ENCODE results near the gene DTHD1.

The DTHD1 gene

DNA sequence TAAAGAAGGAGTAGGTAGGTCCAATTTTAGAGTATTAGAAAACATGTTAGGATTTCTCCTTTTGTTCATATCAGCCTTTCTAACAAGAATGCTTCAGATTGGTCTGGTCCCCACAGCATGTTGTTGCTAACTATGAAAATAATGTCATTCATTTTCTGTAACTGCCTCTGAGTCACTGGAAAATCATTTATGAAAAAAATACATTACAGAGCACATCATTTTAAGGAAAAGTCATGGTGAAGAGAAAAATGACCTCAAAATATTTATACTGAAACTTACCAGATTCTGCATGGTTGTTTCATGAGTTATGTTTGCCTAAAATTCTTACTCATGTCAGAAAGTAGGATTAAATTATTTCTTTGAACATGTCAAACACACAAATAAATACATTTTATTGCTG lies 35.2 kb downstream of the DTHD1 start:
- no peak for DNase-seq (ENCODE audit: low spot score)

DNA sequence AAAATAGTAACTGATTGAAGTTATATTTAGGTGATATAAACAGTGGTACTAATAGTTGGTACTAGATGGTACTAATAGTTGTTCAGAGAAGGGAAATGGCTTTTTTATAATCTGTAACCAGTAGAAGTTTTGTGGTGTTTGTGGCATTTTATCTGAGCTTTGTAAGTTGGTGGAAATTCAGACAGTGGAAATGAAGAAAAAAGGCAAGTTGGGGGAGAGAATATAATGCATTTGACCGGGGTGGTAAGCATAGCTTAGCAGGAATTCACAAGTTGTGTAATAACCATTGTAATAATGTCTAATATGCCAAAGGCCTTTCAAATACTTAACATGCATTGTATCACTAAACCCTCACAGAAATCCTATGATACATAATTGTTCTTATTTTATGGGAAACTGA lies 36.3 kb downstream of the DTHD1 start:
- DNase-seq (ENCODE audit: low spot score), result no peak

GRCh38 chr4:36320117-36320896 lies 38.9 kb downstream of the DTHD1 start:
- DNase-seq (ENCODE audit: low spot score), result no peak

- DNase-seq (ENCODE audit: low spot score), result no peak
Measured at GRCh38 chr4:36321176-36321575, 39.8 kb downstream of the DTHD1 start.

GRCh38 chr4:36322921-36323354 lies 41.5 kb downstream of the DTHD1 start:
- no peak for DNase-seq (ENCODE audit: low spot score)

DNA sequence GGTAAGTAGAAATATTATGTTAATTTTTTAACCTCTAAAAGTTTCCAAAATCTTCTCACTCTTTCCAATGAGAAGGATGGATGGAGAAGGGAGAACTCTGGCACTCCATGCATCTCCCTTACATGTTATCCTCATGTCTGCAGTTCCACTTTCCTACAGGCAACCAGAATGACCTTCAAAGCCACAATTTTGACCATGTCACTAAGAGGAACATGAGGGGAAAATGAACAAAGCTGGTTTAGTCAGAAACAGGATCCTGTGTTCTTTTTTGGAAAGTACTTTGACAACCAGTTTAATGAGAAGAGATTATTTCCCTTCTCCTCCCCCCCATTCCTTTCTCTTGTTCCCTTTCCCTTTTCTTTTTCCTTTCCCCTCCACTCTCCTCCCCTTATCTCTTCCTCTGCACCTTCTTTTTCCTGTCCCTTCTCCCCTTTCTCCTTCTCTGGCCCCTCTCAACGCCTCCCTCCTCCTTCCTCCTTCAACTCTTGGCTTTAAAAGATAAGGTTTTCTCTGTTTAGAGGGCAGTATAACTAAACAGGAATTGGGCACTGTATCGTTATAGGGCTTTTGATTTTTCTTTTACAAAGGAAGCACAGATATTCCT lies 42.5 kb downstream of the DTHD1 start:
- DNase-seq (ENCODE audit: low spot score), result no peak

DNA sequence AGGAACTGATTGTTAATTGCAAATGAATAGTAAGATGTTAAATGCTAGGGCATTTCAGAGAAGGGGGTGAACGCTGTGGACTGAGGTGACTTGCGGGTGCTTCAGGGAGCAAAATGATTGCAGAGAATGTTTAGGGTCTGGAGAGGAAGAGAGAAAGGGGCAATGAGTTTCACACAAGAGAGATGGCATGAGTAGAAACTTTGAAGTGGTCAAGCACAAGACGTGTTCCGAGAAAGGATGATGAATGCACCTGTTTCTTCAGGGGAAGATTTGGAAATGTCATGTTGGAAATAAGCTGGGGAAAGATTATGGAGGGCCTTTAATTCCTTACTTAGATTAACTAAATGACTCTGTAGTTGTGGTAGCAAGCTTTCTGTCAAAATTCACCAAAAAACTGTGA lies 43.4 kb downstream of the DTHD1 start:
- DNase-seq (ENCODE audit: low spot score), result no peak

GRCh38 chr4:36325499-36325898 lies 44.1 kb downstream of the DTHD1 start:
- DNase-seq (ENCODE audit: low spot score), result no peak

GRCh38 chr4:36325926-36326325 lies 44.5 kb downstream of the DTHD1 start:
- no peak for DNase-seq (ENCODE audit: low spot score)

DNA sequence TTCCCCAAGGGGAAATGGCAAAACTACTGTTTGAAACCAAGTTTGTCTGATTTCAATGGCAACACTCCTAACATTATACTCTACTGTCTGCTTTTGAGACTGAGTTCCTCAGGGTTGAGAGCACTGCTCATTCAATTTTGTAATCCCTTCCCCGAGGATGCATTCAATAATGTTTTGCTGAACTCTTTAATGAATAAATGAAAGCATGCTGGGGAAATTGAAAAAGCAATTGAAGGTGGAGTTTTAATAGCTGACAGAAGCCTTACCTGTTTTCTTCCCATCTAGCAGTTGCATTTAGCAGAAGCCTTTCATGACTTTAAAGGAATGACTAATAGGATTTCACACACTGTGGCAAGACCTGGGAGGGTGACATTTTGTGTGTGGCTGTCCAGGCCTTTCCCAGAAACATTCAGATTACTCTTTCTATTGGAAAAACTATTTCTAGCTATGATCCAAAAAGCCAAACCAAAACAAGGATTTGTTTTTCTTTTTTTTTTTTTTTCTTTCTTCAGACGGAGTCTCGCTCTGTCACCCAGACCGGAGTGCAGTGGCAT lies 45.1 kb downstream of the DTHD1 start:
- no peak for DNase-seq (ENCODE audit: low spot score)

DNA sequence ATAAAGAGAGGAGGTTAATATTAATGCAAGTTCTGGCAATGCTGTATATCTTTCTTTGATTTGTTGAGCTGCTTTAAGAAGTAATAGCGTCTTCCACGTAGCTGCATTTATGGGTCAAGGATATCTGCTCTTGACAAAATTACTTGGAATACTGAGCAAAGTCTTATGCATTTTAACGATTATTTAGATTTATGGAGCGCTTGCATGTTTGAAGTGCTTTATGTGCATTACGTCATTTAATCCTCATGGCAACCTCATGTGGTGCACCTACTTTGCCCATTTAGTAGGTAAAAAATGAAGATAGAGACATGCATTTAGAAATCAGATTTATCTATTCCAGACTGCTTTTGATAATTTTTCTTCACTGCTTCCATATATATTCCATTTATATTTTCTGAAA lies 46.0 kb downstream of the DTHD1 start:
- no peak for DNase-seq (ENCODE audit: low spot score)

- no peak for DNase-seq (ENCODE audit: low spot score)
Measured at GRCh38 chr4:36328130-36328529, 46.7 kb downstream of the DTHD1 start.

DNA sequence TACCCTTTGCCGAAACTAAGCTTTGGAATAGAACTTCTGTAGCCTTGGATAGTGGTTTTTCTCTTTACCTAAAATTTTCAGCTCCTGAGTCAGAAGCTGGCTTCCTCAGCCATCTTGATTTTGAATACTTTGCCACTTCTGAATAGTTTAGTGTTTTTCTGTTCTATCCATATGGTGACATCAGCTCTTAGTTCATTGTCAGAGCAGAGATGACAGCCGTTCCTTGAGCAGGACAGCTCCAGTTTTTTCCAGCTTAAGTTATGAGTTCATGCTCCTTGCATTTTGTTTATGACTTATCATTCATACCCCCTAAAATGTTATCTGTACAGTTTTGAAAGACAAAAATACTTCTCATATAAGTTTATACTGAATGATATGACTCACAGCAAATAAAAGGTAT lies 47.8 kb downstream of the DTHD1 start:
- no peak for DNase-seq (ENCODE audit: low spot score)

DNA sequence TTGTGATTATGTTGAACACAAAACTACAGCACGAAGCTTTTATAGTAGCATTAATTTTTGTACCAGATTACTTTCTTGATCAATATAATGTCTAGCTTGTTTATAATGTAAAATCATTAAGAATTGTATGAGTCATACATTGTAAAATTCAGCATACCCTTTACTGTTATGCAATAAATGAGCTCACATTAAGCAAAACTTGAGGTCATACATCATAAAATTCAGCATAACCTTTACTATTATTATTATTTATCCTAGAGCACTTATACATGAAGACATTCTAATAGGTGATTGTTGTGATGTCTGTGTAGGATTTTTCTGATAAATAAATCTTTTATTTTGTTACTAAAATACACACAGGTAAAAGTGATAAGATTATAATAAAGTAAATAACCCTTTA lies 49.4 kb downstream of the DTHD1 start:
- DNase-seq (ENCODE audit: low spot score), result no peak

GRCh38 chr4:36332023-36332781 lies 50.8 kb downstream of the DTHD1 start:
- no peak for DNase-seq (ENCODE audit: low spot score)

DNA sequence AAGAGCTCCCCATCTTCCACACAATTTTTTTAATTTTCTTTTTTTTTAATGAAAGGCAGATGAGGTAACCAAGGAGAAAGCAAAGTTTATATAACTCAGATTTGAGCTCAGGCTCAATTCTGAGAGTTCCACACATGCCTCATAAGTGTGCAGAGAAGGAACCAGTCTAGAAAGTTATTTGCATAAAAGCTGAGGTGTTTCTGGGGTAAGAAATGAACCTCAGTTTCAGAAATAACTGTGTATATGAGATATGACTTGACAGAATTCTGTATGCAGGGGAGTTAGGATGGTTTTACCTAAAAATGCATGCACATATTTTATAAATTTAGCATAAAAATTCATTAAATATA lies 51.3 kb downstream of the DTHD1 start:
- DNase-seq (ENCODE audit: low spot score), result no peak

DNA sequence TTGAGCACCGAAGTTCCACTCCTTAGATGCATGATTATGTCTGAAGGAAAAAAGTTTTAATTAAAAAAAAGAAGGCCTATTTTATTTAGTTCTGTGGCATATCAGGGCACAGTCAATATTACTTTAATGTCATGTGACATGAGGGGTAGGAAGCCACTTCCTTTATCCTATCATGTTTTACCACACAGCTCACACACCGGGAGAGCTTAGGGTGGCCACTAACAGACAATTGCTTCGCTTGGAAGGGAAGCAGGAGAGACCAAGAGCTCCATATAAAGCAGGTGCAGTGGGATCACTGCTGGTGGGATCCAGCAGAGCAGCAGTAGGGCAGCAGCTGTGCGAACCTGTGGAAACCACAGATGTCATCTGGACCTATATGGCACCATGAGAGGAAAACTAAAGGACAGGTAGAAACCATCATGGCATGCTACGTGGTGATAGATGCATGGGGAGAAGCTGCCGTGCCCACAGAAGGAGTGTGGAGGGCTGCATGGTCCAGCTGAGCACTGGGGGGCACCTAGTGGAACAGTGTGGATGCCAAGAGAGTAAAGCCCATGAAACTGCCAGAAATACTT lies 52.0 kb downstream of the DTHD1 start:
- DNase-seq (ENCODE audit: low spot score), result no peak

DNA sequence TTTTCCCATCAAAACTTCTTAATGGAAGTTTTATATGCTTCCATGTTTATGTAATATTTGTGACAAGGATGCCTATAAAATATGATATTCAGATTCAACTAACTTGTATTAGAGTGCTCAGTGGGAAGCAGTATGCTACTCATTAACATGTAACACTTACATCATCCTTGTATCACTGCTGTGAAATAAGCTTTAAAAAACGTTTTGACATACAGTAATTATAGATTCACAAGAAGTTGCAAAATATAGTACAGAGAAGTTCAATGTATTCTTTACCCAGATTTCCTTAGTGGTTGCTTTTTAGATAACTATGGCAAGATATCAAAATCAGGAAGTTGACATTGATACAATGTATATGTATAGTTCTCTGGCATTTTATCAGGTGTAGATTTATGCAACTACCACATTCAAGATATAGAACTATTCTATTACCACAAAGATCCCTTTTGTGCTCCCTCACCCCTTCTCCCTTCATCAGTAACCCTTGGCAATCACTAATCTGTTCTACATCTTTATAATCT lies 56.3 kb downstream of the DTHD1 start:
- DNase-seq (ENCODE audit: low spot score), result no peak

GRCh38 chr4:36338973-36339372 lies 57.6 kb downstream of the DTHD1 start:
- DNase-seq (ENCODE audit: low spot score), result no peak

GRCh38 chr4:36341936-36342335 lies 60.5 kb downstream of the DTHD1 start:
- no peak for DNase-seq (ENCODE audit: low spot score)

GRCh38 chr4:36343501-36344175 lies 62.2 kb downstream of the DTHD1 start:
- no peak for DNase-seq (ENCODE audit: low spot score)

Data from AG20443 (cell line).